Left forelimb (tissue), 1 donor: ENCODE measurements around the gene PRELP.
"Not testable (repeated sequence)": the region's sequence is repeated elsewhere in the genome, so short reads cannot be mapped to it uniquely, and the experiment has no call there.

ENCODE experiments used
- DNase-seq: peaks from one replicate; pipeline ENCODE4 v3.0.0-alpha.2; 2018; ENCODE audit warnings: low spot score

Gene PRELP

DNA sequence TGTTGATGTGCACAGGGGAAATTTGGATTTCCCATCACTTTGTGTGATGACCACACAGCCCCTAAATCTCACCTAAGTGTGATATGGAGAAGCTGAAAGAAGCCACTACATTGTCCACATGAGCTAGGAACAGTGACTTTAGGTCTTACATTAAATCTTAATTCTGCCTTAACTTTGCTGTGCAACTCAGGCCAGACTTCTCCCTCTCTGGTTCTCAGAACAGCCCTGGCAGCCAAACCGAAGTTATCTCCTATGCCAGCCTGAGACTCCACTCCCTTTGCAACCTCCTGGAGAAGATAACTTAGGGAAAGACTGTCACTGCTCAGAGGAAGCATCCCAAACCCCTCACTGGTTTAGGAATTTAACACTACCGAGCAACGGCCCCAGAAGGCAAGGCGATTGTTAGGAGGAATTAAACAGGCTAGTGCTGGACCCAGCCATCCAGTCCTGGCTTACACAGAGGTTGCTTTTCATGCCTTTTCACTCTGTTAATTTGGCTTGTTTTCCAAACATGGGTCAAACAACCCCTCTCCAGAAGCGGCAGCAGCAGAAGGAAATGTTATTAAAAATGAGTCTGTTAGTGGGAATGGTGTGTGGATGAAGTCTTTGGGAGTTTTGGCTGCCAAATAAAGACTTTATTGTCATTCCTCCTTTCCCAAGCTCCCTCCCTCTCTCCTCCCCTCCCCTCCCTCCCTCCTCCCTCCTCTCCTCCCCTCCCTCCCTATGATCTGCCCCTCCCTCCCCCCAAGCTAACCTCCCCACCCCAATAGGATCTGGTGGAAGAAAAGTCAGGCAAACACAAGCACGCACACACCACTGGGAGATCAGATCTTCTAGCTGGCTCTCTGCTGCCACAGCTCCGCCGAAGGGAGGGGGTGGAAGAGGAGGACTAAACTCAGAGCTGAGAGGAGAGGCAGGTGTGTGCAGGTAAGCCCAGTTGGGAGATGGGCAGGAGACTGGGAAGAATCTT, at the start of gene PRELP:
PRELP (plus strand) TSS at position 795 of the 970 bp plus-strand sequence. CDS start 7,379 bp downstream, outside the sequence.
- DNase-seq: no peak

DNA sequence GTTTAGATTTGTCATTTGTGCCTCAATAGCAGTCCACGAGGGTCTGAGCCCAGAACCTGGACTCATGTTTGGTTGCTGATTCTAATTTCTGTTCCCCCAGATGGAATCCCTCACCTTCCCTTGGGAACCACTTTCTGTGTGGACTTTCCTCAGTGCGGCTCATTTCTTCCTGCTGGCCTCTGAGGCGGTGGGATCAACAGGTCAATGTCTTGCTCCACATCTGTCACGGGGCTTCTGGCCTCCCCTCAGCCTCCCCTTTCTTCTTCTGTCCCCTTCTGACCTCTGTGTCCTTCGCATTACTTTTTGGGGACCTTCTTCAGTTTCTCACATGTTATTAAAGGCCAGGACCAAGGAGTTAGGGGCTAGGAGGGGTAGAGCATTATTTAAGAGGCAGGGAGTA, 49.2 kb upstream of the PRELP start:
- DNase-seq: no peak

DNA sequence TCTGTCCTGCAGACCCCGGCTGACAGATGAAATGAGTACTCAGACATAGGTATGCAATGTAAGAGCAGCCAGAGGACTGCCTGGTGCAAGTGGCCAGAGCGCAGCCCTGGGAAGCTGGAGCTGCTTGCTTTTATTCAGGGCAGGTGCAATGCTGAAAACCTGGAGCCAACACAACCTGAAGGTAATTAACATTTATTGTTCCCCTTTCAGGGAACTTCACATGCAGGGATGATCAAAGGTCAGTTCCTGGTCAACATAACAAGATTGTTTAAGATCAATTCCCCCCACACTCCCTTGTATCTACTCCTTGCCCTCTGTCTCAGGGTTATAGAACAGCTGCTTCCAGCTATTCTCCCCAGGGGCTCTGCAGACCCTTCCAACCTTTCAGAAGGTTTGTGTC, 48.7 kb upstream of the PRELP start:
- no peak for DNase-seq

DNA sequence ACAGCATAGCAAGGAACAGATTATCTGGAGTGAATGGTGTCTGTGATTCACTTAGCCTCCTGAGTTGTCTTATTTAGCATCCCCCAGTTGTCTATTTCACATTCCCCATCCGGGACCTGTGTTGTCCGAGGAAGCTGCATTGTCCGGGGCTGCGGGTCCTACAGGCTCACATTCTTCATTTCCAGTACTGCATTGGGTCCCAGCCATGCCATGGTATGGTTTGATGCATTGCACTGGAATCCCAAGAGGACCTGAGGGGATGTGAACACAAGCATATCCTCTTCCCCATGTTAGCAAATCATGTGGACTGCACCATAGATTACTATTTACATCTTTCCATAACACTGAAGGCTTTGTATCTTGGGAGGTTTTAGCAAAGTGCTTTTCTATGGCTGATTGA, 48.2 kb upstream of the PRELP start:
- DNase-seq: no peak

DNA sequence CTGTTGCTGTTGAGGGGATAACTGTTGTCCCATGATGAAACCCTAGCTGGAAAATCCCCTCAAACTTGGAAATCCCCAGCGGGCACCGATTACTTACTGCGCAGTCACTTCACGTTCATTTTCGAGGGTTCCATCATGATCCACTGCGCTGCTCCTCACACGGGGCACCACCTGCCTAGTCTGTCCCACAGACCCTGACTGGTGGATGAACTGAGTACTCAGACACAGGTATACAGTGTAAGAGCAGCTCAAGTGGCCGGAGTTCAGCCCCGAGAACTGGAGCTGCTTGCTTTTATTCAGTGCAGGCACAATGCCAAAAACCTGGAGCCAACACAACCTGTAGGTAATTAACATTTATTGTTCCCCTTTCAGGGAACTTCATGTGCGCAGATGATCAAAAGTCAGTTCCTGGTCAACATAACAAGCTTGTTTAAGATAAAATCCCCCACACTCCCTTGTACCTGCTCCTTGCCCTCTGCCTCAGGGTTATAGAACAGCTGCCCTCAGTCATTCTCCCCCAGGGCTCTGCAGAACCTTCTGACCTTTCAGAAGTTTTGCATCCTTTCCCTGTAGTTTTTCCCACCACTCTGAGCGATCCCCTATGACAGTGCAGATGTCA, 46.5 kb upstream of the PRELP start:
- DNase-seq: no peak

DNA sequence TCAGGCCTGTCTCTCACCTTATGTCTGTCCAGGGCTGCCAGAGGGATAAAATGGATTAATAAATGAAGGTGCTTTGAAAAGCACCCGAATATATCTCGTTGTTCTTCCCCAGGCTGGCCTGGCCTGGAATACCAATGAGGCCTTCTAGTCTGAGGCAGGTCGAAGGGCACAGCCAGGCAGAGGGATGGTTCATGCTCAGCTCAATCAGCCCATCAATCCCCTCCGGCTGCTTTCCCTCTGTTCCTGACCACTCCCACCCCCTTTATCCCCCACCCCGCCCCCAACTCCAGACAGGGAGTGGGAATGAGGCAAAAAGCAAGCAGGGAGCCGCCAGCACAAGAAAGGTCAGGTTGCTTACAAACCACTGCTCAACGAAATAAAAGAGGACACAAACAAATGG, 40.0 kb upstream of the PRELP start:
- no peak for DNase-seq

DNA sequence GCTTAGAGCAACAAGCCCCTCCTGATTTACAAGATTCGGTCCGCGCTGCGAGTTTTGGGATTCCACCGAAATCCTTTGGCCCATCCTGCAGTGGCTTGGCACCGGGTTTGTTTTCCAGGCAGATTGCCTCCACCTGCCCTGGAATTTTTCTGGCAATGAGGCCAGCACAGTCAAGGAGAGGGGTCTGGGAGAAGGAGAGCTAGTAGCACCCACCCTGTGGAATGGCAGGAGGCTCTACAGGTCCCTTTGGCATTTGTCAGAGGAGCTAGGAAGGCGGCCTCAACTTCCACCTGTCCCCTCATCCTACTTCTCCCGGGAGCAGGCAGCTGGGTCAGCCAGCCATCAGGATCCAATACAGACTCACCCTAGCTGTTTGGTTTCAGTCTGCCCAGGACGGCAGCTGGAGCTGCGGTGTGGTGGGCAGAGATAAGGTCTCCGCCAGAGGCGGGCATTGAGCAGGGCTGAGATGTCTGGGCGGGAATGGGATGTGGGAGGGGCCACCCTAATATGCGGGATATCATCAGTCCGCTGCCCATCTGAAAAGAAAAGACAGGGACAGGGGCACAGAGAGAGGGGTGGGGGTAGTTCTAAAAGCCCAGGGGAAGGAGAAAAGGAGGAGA, 37.8 kb upstream of the PRELP start:
- no peak for DNase-seq

DNA sequence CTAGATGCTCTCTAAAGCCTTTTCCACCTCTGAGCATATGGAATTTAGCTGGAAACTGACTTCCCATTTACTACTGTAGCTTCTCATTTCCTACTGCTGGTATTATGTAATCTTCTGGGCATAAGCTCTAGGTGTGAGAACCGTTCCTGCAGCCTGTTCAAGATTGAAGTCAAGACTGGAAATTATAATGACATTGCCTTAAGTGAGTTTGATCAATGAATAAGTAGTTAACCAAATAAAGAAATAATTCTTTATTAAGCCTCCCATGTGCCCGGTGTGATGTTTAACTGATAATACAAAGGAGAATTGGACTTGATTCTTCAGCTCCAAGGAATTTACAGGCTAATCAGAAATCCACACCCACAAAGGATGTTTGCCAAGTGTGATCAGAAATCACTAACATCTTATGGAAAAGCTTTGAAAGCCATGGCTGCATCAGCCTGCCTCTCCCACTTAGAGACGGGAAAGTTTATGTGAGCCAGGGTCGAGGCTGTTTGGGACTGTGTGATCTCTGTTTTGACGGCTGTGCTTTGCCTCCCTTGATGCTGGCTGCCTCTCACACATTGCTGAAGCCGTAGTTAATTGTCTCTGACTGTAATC, 36.4 kb upstream of the PRELP start:
- no peak for DNase-seq

DNA sequence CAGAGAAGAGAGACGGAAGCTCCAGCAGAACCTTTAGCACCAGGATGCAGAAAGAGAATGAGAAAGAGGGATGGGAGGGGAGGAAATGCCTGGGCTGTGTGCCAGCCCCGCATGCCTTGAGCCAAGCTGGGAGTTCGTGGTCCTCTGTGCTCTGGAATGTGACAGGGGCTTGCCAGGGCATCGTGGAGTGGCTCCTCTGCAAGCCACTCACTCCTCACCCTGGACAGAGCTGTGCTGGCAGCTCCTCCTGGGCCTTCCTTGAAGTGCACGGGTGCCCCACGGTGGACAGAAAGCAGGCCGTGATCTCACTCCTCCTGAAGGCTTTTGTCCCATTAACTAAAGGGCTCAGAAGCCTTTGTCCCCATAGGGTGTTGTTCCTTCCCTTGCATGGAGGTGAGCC, 34.8 kb upstream of the PRELP start:
- DNase-seq: peak; percentile 75

DNA sequence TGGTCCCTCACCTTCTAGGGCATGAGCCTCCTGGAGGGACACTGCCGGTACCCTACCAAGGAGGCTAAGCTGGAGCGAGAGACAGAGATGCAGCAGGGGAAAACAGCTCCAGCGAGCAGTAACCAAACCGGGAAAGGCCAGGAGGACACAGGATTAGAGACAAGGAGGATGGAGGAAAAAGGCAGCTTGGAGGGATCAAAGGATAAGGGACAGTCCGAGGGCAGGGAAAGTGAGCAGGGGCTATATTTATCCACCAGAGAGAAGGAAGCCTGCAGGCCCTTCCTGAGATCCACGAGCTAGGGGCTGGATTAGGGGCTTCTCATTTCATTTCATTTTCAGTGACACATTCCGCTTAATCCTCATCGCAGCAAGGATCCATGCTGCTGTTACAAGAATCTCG, 33.8 kb upstream of the PRELP start:
- no peak for DNase-seq

DNA sequence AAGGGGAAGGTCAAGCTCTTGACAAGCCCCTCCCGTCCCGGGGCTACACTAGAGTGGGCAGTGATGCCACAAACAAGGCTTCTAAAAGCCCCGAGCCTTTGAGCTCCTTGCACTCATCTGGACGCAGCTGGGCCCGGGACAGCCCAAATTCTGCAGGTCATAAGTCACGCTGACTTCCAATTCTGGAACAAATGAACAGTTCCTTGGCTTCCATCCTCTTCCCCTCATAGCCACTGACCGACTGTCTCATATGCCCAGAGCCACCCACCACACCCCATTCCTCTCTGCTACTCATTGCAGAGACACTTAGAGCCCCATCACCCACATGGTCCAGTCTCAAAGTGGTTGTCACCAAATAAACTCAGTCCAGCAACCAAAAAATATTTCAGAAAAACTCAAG, 32.8 kb upstream of the PRELP start:
- DNase-seq: no peak

DNA sequence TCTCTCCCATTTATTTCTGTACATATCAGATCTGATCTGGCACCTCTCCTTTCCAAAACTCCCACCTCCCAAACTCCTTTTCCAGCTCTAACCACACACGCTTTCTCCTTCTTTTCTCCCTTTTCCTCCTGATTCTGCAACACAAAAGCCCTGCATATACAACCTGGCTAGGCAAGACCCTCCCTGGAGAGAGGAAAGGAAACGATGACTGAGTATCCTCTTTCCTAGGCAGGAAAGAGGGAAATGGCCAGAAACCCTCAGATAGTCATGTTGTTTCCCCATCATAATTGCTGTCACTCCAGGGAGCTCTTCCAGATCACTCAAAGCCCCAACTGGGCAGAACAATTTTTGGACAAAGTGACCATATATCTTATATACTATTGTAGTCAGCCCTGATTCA, 32.3 kb upstream of the PRELP start:
- no peak for DNase-seq

DNA sequence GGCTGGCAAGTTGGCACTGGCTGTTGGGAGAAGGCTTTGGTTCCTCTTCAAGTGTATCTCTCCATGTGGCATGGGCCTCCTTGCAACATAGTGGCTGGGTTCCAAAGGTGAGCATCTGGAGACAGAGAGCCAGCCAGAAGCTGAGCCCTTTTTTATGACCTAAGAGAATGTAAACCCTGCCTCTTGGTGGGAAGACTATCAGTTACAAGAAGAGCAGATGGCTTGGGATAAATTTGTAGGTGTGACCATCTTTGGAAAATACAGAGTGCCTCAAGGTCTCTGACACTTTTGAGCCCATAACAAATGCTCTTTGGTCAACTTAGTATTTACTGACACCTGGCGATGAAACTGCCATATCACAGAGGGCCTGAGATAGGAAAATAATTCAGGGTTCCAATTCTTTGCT, 31.4 kb upstream of the PRELP start:
- DNase-seq: no peak

DNA sequence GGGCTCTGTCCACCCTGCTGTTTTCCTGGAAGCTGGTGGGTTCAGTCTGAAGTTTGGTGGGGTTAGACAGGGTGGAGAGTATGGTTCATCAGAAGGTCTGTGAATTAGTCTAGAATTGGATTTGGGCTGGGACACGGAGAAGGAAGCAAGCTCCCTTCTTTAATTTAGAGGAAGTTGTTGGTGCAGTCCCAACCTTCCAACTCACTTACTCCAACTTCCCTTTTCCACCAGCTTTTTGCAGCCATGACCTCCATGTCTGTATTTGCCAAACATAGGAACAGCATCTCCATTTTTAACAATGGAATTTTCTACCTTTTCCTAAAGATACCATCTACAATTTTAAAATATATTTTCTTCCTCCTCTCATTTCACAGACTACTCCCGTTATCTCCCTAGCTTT, 28.5 kb upstream of the PRELP start:
- DNase-seq: no peak

DNA sequence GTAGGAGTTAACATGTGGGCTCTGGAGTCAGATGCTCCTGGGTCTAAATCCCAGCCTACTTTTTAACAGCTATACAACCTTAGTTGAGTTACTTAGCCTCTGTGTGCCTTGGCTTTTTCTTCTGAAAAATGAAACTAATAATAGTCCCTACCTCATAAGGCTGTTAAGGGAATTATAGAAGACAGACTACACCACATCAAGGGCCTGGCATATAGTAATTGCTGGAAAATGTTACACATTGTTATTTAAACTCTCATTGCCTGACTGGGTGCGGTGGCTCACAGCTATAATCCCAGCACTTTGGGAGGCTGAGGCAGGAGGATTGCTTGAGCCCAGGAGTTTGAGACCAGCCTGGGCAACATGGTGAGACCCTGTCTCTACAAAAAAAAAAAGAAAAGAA, 28.0 kb upstream of the PRELP start:
- DNase-seq: not testable (repeated sequence)

DNA sequence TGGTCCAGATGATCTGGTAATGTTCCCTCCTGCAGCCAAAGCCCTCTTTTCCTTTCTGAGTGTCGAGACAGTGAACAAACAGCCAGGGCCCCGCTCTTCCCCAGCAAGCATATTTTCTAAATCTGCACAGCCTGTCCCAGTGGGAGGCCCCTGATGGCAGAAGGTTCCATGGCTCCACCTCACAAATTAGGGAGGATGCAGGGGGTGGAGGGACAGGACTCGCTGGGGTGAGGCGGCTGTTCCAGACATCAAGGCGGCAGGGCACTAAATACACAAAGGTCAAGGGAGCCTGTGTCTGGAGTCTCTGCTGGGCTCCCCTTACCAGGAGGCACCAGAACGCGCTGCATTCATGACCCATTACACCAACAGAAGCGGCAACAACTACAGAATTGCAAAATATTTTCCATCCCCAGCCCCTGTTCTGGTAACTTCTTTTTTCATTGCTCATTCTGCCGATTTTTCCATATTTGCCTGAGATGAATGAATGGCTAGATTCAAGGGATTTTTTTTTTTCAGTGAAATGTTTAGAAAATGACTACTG, 27.0 kb upstream of the PRELP start:
- no peak for DNase-seq

DNA sequence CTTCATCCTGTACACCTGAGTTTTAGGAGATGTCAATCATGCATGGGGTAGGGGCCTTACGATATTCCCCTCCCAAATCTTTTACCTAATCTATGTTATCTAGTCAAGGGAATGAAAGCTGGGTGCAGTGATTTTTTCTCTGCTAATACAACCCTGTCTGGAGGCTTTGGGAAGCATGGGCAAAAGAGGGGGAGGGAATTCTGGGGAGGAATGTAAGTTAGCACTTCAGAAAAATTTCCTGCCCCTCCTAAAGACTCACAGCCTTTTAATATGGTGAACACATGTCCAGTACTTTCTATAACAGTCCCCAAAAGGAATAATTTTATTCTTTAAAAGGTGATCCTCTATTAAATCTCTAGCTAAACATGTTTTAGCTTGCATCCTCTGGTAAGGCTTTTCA, 25.6 kb upstream of the PRELP start:
- DNase-seq: no peak

DNA sequence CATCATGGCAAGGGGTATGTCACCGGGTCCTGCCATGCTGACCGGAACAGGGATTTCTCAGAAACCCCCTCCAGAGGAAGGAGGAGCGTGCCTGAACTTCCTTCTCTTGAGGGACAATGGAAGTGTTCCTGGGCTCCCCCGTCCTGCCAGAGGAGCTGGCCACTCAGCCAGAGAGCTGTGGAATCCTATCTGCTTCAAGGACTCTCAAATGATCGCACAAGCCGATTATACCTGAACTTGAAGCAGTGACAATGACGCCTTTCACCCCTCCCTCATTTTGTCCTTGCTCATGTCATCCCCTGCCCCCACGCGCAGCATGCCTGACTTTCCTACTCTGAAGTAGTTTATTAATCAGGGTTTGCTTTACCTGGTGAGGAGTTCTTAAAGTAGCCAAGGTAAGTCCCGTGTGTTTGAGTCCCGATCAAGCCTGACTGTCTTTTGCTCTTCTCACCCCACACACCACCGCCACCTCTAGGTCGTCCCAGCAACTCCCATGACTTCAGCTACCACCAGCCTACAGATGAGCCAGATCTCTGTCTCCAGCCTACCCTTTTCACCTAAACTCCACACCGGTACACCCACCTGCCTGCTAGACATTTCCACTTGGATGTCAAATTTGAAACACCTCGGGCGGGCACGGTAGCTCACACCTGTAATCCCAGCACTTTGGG, 25.0 kb upstream of the PRELP start:
- peak; percentile 34 for DNase-seq

DNA sequence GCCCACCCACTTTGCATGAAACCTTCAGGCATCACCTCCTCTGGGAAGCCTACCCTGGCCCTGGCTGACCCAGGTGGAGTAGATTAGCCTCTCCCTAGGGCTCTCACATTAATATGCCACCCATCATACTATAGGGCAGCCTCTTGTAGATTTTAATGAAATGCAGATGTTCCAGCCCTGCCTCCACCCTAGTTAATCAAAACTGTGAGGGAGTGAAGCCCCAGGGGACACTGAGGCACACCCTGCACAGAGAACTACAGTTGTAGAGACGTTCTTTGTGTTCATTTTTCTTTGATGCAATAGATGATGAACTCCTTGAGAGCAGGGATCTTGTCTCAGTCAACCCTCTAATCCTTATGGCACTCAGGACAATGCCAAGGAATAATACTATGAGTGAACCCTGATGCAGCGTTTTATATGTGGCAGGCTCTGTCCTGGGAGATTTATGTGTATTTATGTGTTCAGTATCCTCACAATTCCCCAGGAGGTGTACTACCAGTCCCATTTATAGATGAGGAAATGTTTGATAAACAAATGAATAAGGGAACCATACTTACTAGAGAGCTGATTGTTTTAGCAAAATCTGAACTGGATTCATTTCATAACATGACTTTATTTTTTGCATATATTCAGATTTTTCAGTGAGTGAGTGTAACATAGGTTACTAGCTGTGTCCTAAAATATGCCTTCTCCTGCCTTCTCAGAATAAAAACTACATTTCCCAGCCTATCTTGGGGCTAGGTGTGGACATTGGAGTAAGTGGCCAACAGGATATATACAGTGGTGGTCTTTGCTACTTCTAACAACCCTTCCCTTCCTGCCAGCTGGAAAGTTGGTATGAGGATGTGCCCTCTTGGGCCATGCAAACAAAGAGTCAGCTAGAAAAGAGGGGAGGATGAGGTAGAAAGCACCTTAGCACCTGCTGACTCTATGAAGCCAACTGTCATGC, 23.5 kb upstream of the PRELP start:
- DNase-seq: peak; percentile 18

DNA sequence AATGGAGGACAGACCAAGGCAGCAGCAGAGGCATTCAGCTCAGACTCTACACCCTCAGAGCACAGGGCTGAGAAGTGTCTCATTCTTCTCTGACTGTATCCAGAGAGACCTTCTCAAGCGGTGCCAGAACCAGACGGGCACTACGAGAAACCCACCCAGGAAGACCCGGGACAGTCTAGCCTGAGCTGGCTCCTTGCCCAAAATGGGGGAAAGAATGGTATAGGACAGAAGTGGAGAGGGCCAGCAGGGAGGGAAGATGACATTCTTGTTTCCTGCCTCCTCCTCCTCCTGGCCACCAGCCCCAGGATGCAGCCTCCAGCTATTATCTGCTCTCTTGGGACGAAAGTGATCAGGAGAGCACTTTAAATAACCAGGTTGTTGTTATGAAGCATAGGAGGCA, 22.6 kb upstream of the PRELP start:
- DNase-seq: no peak

DNA sequence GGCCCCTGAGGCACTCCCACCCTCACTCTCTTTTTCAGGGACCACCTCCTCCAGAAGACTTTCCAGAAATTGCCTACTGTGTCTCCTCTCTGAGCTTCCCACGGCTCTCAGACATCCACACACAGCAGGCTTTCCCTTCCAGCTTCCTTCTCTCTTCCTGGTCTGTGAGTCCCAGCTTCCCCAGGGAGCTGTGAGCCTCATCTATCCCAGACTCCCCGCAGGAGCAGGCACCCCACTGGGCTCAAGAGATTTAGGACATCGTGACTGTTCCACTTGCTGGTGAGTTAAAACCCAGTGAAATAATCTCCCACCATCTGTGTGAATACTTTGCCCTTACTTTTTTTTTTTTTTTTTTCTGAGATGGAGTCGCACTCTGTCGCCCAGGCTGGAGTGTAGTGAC, 22.0 kb upstream of the PRELP start:
- DNase-seq: no peak
